GM23338 (cell line): ENCODE measurements around the gene MLST8. TPM values are rescaled to one million over a fixed set of nuclear protein-coding genes. Genes with fewer than 3 reads are reported as not detected.

Experiments used
- ATAC-seq: fragments of 200-7000 bp; cut with Tn5 transposase; 3 replicates; pipeline ENCODE4 v1.9.1; 2020
- DNase-seq: peaks from one replicate; pipeline ENCODE4 v3.0.0-alpha.2; 2015; ENCODE audit warnings: low spot score
- H2AFZ ChIP-seq: fragments of 200-600 bp; sonication (generic); 2 replicates; pipeline ENCODE4 v1.8.0; 2016; ENCODE audit warnings: antibody characterized with exemption, mild to moderate bottlenecking, moderate library complexity
- H3F3A ChIP-seq: fragments of 200-600 bp; sonication (generic); replicated peaks from 2 replicates; pipeline ENCODE4 v1.8.0; 2017; ENCODE audit warnings: antibody characterized with exemption, mixed run types, low read depth
- H3K27ac ChIP-seq: fragments of 200-600 bp; sonication (generic); 2 replicates; pipeline ENCODE4 v1.6.1; 2016; ENCODE audit warnings: low read depth
- H3K27me3 ChIP-seq: fragments of 200-600 bp; sonication (generic); 2 replicates; pipeline ENCODE4 v1.8.0; 2016; ENCODE audit warnings: mild to moderate bottlenecking, mixed run types, moderate library complexity; ENCODE audit not compliant: insufficient read depth
- H3K36me3 ChIP-seq: fragments of 200-600 bp; sonication (generic); 2 replicates; pipeline ENCODE4 v1.8.0; 2016; ENCODE audit warnings: mild to moderate bottlenecking; ENCODE audit not compliant: insufficient read depth
- H3K4me1 ChIP-seq: fragments of 200-600 bp; sonication (generic); 2 replicates; pipeline ENCODE4 v1.8.0; 2016; ENCODE audit warnings: mild to moderate bottlenecking, moderate library complexity; ENCODE audit not compliant: insufficient read depth
- H3K4me2 ChIP-seq: fragments of 200-600 bp; sonication (generic); 2 replicates; pipeline ENCODE4 v1.7.1; 2017; ENCODE audit warnings: mixed run types
- H3K4me3 ChIP-seq: fragments of 200-600 bp; sonication (generic); 2 replicates; pipeline ENCODE4 v1.6.1; 2016; ENCODE audit warnings: mixed run types
- H3K79me2 ChIP-seq: fragments of 200-600 bp; sonication (generic); replicated peaks from 2 replicates; pipeline ENCODE4 v1.8.0; 2017; ENCODE audit warnings: mild to moderate bottlenecking; ENCODE audit not compliant: insufficient read depth
- H3K9me2 ChIP-seq: fragments of 200-600 bp; sonication (generic); 2 replicates; pipeline ENCODE4 v1.8.0; 2017; ENCODE audit not compliant: insufficient read depth
- H4K20me1 ChIP-seq: fragments of 200-600 bp; sonication (generic); replicated peaks from 2 replicates; pipeline ENCODE4 v1.8.0; 2017; ENCODE audit warnings: mild to moderate bottlenecking; ENCODE audit not compliant: insufficient read depth
- H3K27ac Mint-ChIP-seq: 2 replicates; pipeline ENCODE4 v1.8.0; 2020; ENCODE audit warnings: inconsistent platforms, mild to moderate bottlenecking, moderate library complexity, mixed read lengths
- H3K27me3 Mint-ChIP-seq: 3 replicates; pipeline ENCODE4 v1.8.0; 2022; ENCODE audit warnings: low read depth, mild to moderate bottlenecking, moderate library complexity, mixed read lengths, inconsistent platforms; ENCODE audit not compliant: insufficient read depth, poor library complexity
- H3K36me3 Mint-ChIP-seq: 3 replicates; pipeline ENCODE4 v1.8.0; 2021; ENCODE audit warnings: low read depth, mild to moderate bottlenecking, inconsistent platforms, moderate library complexity, mixed read lengths
- H3K4me1 Mint-ChIP-seq: 3 replicates; pipeline ENCODE4 v1.8.0; 2020; ENCODE audit warnings: mild to moderate bottlenecking, inconsistent platforms, mixed read lengths
- H3K4me3 Mint-ChIP-seq: 3 replicates; pipeline ENCODE4 v1.8.0; 2021; ENCODE audit warnings: moderate library complexity, mild to moderate bottlenecking, inconsistent platforms, mixed read lengths
- H3K9me3 Mint-ChIP-seq: 3 replicates; pipeline ENCODE4 v1.8.0; 2020; ENCODE audit warnings: moderate library complexity, mild to moderate bottlenecking, inconsistent platforms, mixed read lengths
- CREB1 ChIP-seq: fragments of 250-450 bp; sonication (Bioruptor Pico); IDR thresholded peaks from 2 replicates; pipeline ENCODE4 v1.5.0; 2020; ENCODE audit warnings: low read depth, mild to moderate bottlenecking, moderate library complexity
- CTCF ChIP-seq, 2 experiments: fragments of 200-600 bp in 1 of 2; sonication (generic) in 1 of 2; conservative IDR thresholded peaks; 2 replicates each; pipeline versions ENCODE4 v1.5.1 to v1.6.1; 2016 to 2017; ENCODE audit warnings: antibody characterized with exemption in 2 of 2, low read depth in 2 of 2, mild to moderate bottlenecking in 2 of 2, moderate library complexity in 1 of 2
- ETS1 ChIP-seq: IDR thresholded peaks from 2 replicates; pipeline ENCODE4 v1.6.1; 2016; ENCODE audit warnings: antibody characterized with exemption
- EZH2 ChIP-seq: fragments of 200-600 bp; sonication (generic); IDR thresholded peaks from one replicate; pipeline ENCODE4 v1.8.0; 2017; ENCODE audit warnings: antibody characterized with exemption, mild to moderate bottlenecking, low read depth; ENCODE audit not compliant: unreplicated experiment
- EZH2phosphoT487 ChIP-seq: fragments of 200-600 bp; sonication (generic); IDR thresholded peaks from one replicate; pipeline ENCODE4 v1.8.1; 2018; ENCODE audit warnings: antibody characterized with exemption; ENCODE audit not compliant: unreplicated experiment
- JUNB ChIP-seq: IDR thresholded peaks from one replicate; pipeline ENCODE4 v1.6.1; 2016; ENCODE audit warnings: antibody characterized with exemption; ENCODE audit not compliant: unreplicated experiment
- NANOG ChIP-seq: IDR thresholded peaks from 2 replicates; pipeline ENCODE4 v1.6.1; 2016; ENCODE audit warnings: antibody characterized with exemption, borderline replicate concordance
- POLR2AphosphoS5 ChIP-seq: IDR thresholded peaks from 2 replicates; pipeline ENCODE4 v1.6.1; 2016; ENCODE audit warnings: antibody characterized with exemption, low read depth
- STAT1 ChIP-seq: IDR thresholded peaks from one replicate; pipeline ENCODE4 v1.6.1; 2016; ENCODE audit warnings: antibody characterized with exemption; ENCODE audit not compliant: unreplicated experiment
- ZNF114 ChIP-seq: fragments of 250-450 bp; sonication (Bioruptor Pico); IDR thresholded peaks from 2 replicates; pipeline ENCODE4 v1.5.0; 2020; ENCODE audit warnings: mild to moderate bottlenecking, moderate library complexity
- ZNF331 ChIP-seq: fragments of 250-450 bp; sonication (Bioruptor Pico); IDR thresholded peaks from 2 replicates; pipeline ENCODE4 v1.5.0; 2020; ENCODE audit warnings: low read depth, mild to moderate bottlenecking, moderate library complexity
- polyA plus RNA-seq: library from polyadenylated mRNA; unstranded; fragments of >200 nt; fragmentation: Nextera tagmentation; extraction: Ambion mirVana; gene quantifications from 2 replicates; pipeline ENCODE4 v1.2.1, GENCODE V29; 2016
- total RNA-seq: library from RNA; depleted of rRNA; stranded (reverse); fragments of >200 nt; shearing (Covaris generic); gene quantifications from 2 replicates; pipeline ENCODE4 v1.2.3, GENCODE V29; 2014
- TF ChIP-seq, protein P1 (sequence below): IDR thresholded peaks from one replicate; pipeline ENCODE4 v1.6.1; 2018; ENCODE audit warnings: antibody characterized with exemption; ENCODE audit not compliant: unreplicated experiment

MLST8 gene
- total and polyA plus RNA-seq, 2 experiments from 2014 or later, result 58.8 to 138 TPM

GRCh38 chr16:2230376-2230775 lies 25.1 kb downstream of the MLST8 start (continued):
- TF ChIP-seq, protein P1, sequence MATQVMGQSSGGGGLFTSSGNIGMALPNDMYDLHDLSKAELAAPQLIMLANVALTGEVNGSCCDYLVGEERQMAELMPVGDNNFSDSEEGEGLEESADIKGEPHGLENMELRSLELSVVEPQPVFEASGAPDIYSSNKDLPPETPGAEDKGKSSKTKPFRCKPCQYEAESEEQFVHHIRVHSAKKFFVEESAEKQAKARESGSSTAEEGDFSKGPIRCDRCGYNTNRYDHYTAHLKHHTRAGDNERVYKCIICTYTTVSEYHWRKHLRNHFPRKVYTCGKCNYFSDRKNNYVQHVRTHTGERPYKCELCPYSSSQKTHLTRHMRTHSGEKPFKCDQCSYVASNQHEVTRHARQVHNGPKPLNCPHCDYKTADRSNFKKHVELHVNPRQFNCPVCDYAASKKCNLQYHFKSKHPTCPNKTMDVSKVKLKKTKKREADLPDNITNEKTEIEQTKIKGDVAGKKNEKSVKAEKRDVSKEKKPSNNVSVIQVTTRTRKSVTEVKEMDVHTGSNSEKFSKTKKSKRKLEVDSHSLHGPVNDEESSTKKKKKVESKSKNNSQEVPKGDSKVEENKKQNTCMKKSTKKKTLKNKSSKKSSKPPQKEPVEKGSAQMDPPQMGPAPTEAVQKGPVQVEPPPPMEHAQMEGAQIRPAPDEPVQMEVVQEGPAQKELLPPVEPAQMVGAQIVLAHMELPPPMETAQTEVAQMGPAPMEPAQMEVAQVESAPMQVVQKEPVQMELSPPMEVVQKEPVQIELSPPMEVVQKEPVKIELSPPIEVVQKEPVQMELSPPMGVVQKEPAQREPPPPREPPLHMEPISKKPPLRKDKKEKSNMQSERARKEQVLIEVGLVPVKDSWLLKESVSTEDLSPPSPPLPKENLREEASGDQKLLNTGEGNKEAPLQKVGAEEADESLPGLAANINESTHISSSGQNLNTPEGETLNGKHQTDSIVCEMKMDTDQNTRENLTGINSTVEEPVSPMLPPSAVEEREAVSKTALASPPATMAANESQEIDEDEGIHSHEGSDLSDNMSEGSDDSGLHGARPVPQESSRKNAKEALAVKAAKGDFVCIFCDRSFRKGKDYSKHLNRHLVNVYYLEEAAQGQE, result no peak
- no peak for TF ChIP-seq ZNF331
- TF ChIP-seq CREB1 (CRISPR knock-in tag), result no peak
- TF ChIP-seq EZH2, result no peak
- no peak for TF ChIP-seq CTCF (conservative IDR thresholded peaks at IDR 0.05; ENCODE audit: low read depth in 2 of 2)
- TF ChIP-seq EZH2phosphoT487, result no peak
- TF ChIP-seq STAT1, result no peak
- no peak for TF ChIP-seq POLR2AphosphoS5
- no peak for TF ChIP-seq NANOG

GRCh38 chr16:2231016-2231931 lies 26.0 kb downstream of the MLST8 start:
- Mint-ChIP-seq H3K4me3 (no peak overlapping the region), H3K27ac (no peak overlapping the region), H3K36me3 (peaks cover 9% of the 10 kb centered on the region; the same call in 2 of the 3 replicates), H3K4me1 (no peaks in the 10 kb centered on the region), H3K9me3 (no peaks in the 10 kb centered on the region), H3K27me3 (peaks cover 13% of the 10 kb centered on the region)
- H3K36me3 ChIP-seq, result 0 out of 2 replicates have a peak, but pooled peaks cover 5% of the 10 kb centered on the region
- ATAC-seq, result no peak
- DNase-seq, result no peak
- H4K20me1 ChIP-seq, result no peaks in the 10 kb centered on the region; the same call in 1 of the 2 replicates
- no peak overlapping the region for H3K4me3 ChIP-seq
- H3K27me3 ChIP-seq, result peaks cover under 1% of the 10 kb centered on the region; the same call in 1 of the 2 replicates
- H3K9me2 ChIP-seq, result no peaks in the 10 kb centered on the region
- no peaks in the 10 kb centered on the region for H3F3A ChIP-seq
- peaks cover 18% of the 10 kb centered on the region for H3K79me2 ChIP-seq
- no peak overlapping the region for H3K4me2 ChIP-seq
- H2AFZ ChIP-seq, result no peak overlapping the region
- H3K27ac ChIP-seq, result no peak overlapping the region
- no peaks in the 10 kb centered on the region for H3K4me1 ChIP-seq
- TF ChIP-seq, protein P1, result no peak
- TF ChIP-seq CTCF (conservative IDR thresholded peaks at IDR 0.05; ENCODE audit: low read depth in 2 of 2) (no peak), ZNF114 (CRISPR knock-in tag) (no peak), EZH2phosphoT487 (no peak), CREB1 (CRISPR knock-in tag) (no peak), ETS1 (no peak), STAT1 (no peak), ZNF331 (no peak), JUNB (no peak), EZH2 (no peak)
